ENCODE results near the gene KRTAP5-1. TPM values are rescaled to one million over a fixed set of nuclear protein-coding genes. Genes with fewer than 3 reads are reported as not detected.

The KRTAP5-1 gene
- total RNA-seq, 1 experiment from 2014 or later = not detected

DNA sequence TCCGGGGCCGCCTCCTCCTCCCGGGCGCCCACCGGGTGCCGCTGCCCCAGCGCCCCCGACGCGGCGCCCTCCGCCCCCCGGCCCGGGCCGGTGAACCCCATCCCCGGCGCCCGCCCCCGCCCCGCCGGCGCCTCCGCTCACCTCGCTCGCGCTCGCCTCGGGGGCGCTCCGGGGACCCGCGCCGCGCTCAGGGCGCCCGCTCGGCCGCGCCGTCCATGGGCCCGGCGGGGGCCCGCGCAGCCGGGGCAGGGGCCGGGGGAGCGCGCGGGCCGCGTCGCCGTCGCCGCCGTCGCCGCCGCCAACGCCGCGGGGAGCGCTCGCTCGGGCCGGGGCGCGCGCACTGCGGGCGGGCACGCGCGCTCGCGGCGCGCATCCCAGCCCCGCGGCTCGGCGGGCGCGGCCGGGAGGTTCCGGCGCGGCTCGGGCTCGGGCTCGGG is 13.3 kb downstream of the KRTAP5-1 start:
- H3K4me1 Mint-ChIP-seq (ENCODE audit: low read depth, unreplicated experiment) = peaks cover 6% of the 10 kb centered on the region
- Histone ChIP-seq H3K27me3 (replicated peaks; ENCODE audit: control insufficient read depth, insufficient read depth, low read length) (peaks cover 2% of the 10 kb centered on the region), H3K4me1 (peaks cover 14% of the 10 kb centered on the region; the same call in 1 of the 2 replicates), H3K36me3 (ENCODE audit: control insufficient read depth, insufficient read depth, low read length) (no peaks in the 10 kb centered on the region), H3K4me3 (ENCODE audit: low read depth, low read length) (peak overlapping the region; percentile 29), H3K9me3 (no peaks in the 10 kb centered on the region)
- H3K27ac Mint-ChIP-seq (ENCODE audit: unreplicated experiment) = no peak overlapping the region
- H3K4me3 Mint-ChIP-seq (ENCODE audit: unreplicated experiment) = peak overlapping the region; percentile 70
- TF ChIP-seq CTCF (IDR thresholded peaks at IDR 0.05; ENCODE audit: insufficient read depth in 1 of 2, low read depth in 1 of 2, low read length in 1 of 2, severe bottlenecking in 1 of 2, unreplicated experiment in 1 of 2) = no peak
- ChIA-PET CTCF (interaction anchor here (0.6 to 3.8 kb wide), 2 partner anchors 25 to 79 kb away, joined by 4 to 138 read pairs; no protein-coding TSS in a partner anchor), POLR2A (interaction anchor here (0.6 to 0.8 kb wide), 2 partner anchors 93 to 639 kb away, joined by 3 to 4 read pairs; no protein-coding TSS in a partner anchor)
- BruUV-seq (replicated peaks) = no TSS peak
- no peaks in the 10 kb centered on the region for H3K36me3 Mint-ChIP-seq (ENCODE audit: insufficient read depth, unreplicated experiment)
- H3K27me3 Mint-ChIP-seq (ENCODE audit: insufficient read depth, unreplicated experiment) = no peaks in the 10 kb centered on the region
- intact Hi-C loops (cut with micrococcal nuclease; ENCODE audit: unreplicated experiment) = loop anchor here (5.0 kb wide), 1 partner anchor 459 kb away; no protein-coding TSS in a partner anchor
- DNase-seq = no peak
- H3K9me3 Mint-ChIP-seq (ENCODE audit: unreplicated experiment) = no peaks in the 10 kb centered on the region

- H3K27me3 ChIP-seq (replicated peaks; ENCODE audit: control insufficient read depth, insufficient read depth, low read length) = peaks cover 2% of the 10 kb centered on the region
- no peak for TF ChIP-seq CTCF (IDR thresholded peaks at IDR 0.05; ENCODE audit: insufficient read depth in 1 of 2, low read depth in 1 of 2, low read length in 1 of 2, severe bottlenecking in 1 of 2, unreplicated experiment in 1 of 2)
- Mint-ChIP-seq H3K27ac (ENCODE audit: unreplicated experiment) (no peak overlapping the region), H3K4me3 (ENCODE audit: unreplicated experiment) (peak overlapping the region; percentile 52), H3K27me3 (ENCODE audit: insufficient read depth, unreplicated experiment) (no peaks in the 10 kb centered on the region), H3K4me1 (ENCODE audit: low read depth, unreplicated experiment) (peaks cover 6% of the 10 kb centered on the region), H3K36me3 (ENCODE audit: insufficient read depth, unreplicated experiment) (no peaks in the 10 kb centered on the region), H3K9me3 (ENCODE audit: unreplicated experiment) (no peaks in the 10 kb centered on the region)
- POLR2A ChIA-PET = no interaction called here
- no peaks in the 10 kb centered on the region for H3K9me3 ChIP-seq
- CTCF ChIA-PET = no interaction called here
- peak in 1 of 2 experiments; percentile 30 for DNase-seq
- no peaks in the 10 kb centered on the region for H3K36me3 ChIP-seq (ENCODE audit: control insufficient read depth, insufficient read depth, low read length)
- H3K4me3 ChIP-seq (ENCODE audit: low read depth, low read length) = peak overlapping the region; percentile 29
- peaks cover 14% of the 10 kb centered on the region; the same call in 1 of the 2 replicates for H3K4me1 ChIP-seq
- intact Hi-C loops (cut with micrococcal nuclease; ENCODE audit: unreplicated experiment) = loop anchor here (5.0 kb wide), 1 partner anchor 459 kb away; no protein-coding TSS in a partner anchor
- BruUV-seq (replicated peaks) = no TSS peak
These were observed 14.0 kb downstream of the KRTAP5-1 start for GRCh38 chr11:1570896-1571759.

DNA sequence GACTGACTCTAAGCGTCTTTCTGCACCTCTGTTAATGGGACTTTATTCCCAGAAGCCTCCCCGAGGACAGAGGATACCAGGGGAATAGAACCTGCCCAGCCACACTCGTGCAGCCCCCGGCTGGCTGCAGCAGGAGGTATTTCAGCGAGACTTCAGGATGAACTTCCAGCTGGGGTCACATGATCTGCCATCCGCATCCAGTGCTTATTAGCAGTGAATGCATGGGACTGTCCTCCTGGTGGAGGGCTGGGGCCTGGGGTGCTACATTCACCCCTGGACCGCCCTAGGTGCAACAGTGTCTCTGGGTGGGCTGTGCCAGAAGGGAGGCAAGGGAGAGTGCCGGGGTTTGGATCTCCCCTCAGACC is 14.6 kb downstream of the KRTAP5-1 start:
- intact Hi-C loops (cut with micrococcal nuclease; ENCODE audit: unreplicated experiment) = loop anchor here (5.0 kb wide), 1 partner anchor 458 kb away; no protein-coding TSS in a partner anchor
- Mint-ChIP-seq H3K4me1 (ENCODE audit: low read depth, unreplicated experiment) (peaks cover 6% of the 10 kb centered on the region), H3K4me3 (ENCODE audit: unreplicated experiment) (peak overlapping the region; percentile 52), H3K27ac (ENCODE audit: unreplicated experiment) (no peak overlapping the region), H3K36me3 (ENCODE audit: insufficient read depth, unreplicated experiment) (no peaks in the 10 kb centered on the region), H3K27me3 (ENCODE audit: insufficient read depth, unreplicated experiment) (no peaks in the 10 kb centered on the region), H3K9me3 (ENCODE audit: unreplicated experiment) (no peaks in the 10 kb centered on the region)
- no peak for TF ChIP-seq CTCF (IDR thresholded peaks at IDR 0.05; ENCODE audit: insufficient read depth in 1 of 2, low read depth in 1 of 2, low read length in 1 of 2, severe bottlenecking in 1 of 2, unreplicated experiment in 1 of 2)
- no peak overlapping the region for H3K4me3 ChIP-seq (ENCODE audit: low read depth, low read length)
- no peaks in the 10 kb centered on the region for H3K9me3 ChIP-seq
- ChIA-PET POLR2A (no interaction called here), CTCF (interaction anchor here (1.3 kb wide), 1 partner anchor 17 kb away, joined by 3 read pairs; no protein-coding TSS in a partner anchor)
- H3K27me3 ChIP-seq (replicated peaks; ENCODE audit: control insufficient read depth, insufficient read depth, low read length) = peaks cover 2% of the 10 kb centered on the region
- BruUV-seq (replicated peaks) = TSS peak; percentile 60
- peaks cover 14% of the 10 kb centered on the region; the same call in 1 of the 2 replicates for H3K4me1 ChIP-seq
- H3K36me3 ChIP-seq (ENCODE audit: control insufficient read depth, insufficient read depth, low read length) = no peaks in the 10 kb centered on the region
- DNase-seq = no peak

Measured in Caco-2 (cell line).